ENCODE data around the gene ASCC1. TPM values are rescaled to one million over a fixed set of nuclear protein-coding genes. Genes with fewer than 3 reads are reported as not detected.
"Not testable (repeated sequence)": the region's sequence is repeated elsewhere in the genome, so short reads cannot be mapped to it uniquely, and the experiment has no call there.

Gene ASCC1
- total RNA-seq, 1 donor from 2014 or later = 33.9 TPM

GRCh38 chr10:72140850-72141249, 75.2 kb downstream of the ASCC1 start:
- no peak for TF ChIP-seq EZH2 (IDR thresholded peaks at IDR 0.05; ENCODE audit: insufficient read depth, low read length)
- no peak for TF ChIP-seq CTCF (IDR thresholded peaks at IDR 0.05; ENCODE audit: insufficient read depth, low read depth, low read length)
- no peaks in the 10 kb centered on the region for H4K20me1 ChIP-seq (ENCODE audit: insufficient read depth, low read length)
- FAIRE-seq = no peak
- H3K27ac ChIP-seq (ENCODE audit: low read depth, low read length) = no peak overlapping the region
- no peaks in the 10 kb centered on the region for H3K4me1 ChIP-seq (ENCODE audit: insufficient read depth, low read length)
- no peaks in the 10 kb centered on the region for H3K36me3 ChIP-seq (ENCODE audit: insufficient read depth, low read length)
- H3K4me3 ChIP-seq (ENCODE audit: insufficient read depth, low read depth, low read length) = no peak overlapping the region
- H3K27me3 Mint-ChIP-seq (ENCODE audit: low read depth, unreplicated experiment) = no peaks in the 10 kb centered on the region
- no peak overlapping the region for H3K4me2 ChIP-seq (ENCODE audit: low read length)
- H3K9me3 ChIP-seq (ENCODE audit: insufficient read depth, low read depth, low read length) = no peaks in the 10 kb centered on the region
- H3K36me3 Mint-ChIP-seq (ENCODE audit: low read depth, unreplicated experiment) = peaks cover 11% of the 10 kb centered on the region
- H3K9ac ChIP-seq (ENCODE audit: low read length) = no peak overlapping the region
- H3K4me3 Mint-ChIP-seq (ENCODE audit: unreplicated experiment) = no peak overlapping the region
- H3K27ac Mint-ChIP-seq (ENCODE audit: unreplicated experiment) = no peak overlapping the region
- H3K27me3 ChIP-seq (ENCODE audit: insufficient read depth, low read length) = no peaks in the 10 kb centered on the region
- peaks cover 14% of the 10 kb centered on the region for H3K4me1 Mint-ChIP-seq (ENCODE audit: low read depth, unreplicated experiment)
- no peak for DNase-seq (ENCODE audit: low read depth)
- H2AFZ ChIP-seq (ENCODE audit: low read depth, low read length) = no peak overlapping the region
- peaks cover 1% of the 10 kb centered on the region for H3K9me3 Mint-ChIP-seq (ENCODE audit: unreplicated experiment)
- H3K79me2 ChIP-seq (ENCODE audit: insufficient read depth, low read length) = no peaks in the 10 kb centered on the region

DNA sequence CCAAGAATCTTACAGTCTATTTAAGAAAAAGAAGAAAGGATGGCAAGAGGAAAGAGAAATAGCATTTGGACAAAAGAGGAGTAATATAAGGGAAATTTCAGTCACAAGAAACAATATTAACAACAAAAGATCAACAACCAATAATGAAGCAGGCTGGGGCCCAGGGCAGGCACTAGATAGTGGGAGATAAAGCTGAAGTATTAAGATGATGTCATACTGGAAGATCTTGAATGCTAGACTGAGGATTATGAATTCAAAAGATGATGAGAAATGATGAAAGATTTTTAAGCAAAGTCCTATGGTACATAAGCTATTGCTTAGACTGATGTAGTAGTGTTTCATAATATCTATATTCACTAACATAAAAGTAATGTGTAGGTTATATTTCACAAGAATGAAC, 75.9 kb downstream of the ASCC1 start:
- Histone ChIP-seq H3K27me3 (ENCODE audit: insufficient read depth, low read length) (no peaks in the 10 kb centered on the region), H3K79me2 (ENCODE audit: insufficient read depth, low read length) (no peaks in the 10 kb centered on the region), H3K27ac (ENCODE audit: low read depth, low read length) (no peak overlapping the region), H4K20me1 (ENCODE audit: insufficient read depth, low read length) (no peaks in the 10 kb centered on the region), H3K36me3 (ENCODE audit: insufficient read depth, low read length) (no peaks in the 10 kb centered on the region), H3K9me3 (ENCODE audit: insufficient read depth, low read depth, low read length) (no peaks in the 10 kb centered on the region), H3K4me1 (ENCODE audit: insufficient read depth, low read length) (no peaks in the 10 kb centered on the region), H3K9ac (ENCODE audit: low read length) (no peak overlapping the region), H2AFZ (ENCODE audit: low read depth, low read length) (no peak overlapping the region), H3K4me2 (ENCODE audit: low read length) (no peak overlapping the region), H3K4me3 (ENCODE audit: insufficient read depth, low read depth, low read length) (no peak overlapping the region)
- H3K4me1 Mint-ChIP-seq (ENCODE audit: low read depth, unreplicated experiment) = peaks cover 9% of the 10 kb centered on the region
- FAIRE-seq = no peak
- H3K9me3 Mint-ChIP-seq (ENCODE audit: unreplicated experiment) = peaks cover 1% of the 10 kb centered on the region
- peaks cover 17% of the 10 kb centered on the region for H3K36me3 Mint-ChIP-seq (ENCODE audit: low read depth, unreplicated experiment)
- no peak for TF ChIP-seq EZH2 (IDR thresholded peaks at IDR 0.05; ENCODE audit: insufficient read depth, low read length)
- TF ChIP-seq CTCF (IDR thresholded peaks at IDR 0.05; ENCODE audit: insufficient read depth, low read depth, low read length) = no peak
- no peaks in the 10 kb centered on the region for H3K27me3 Mint-ChIP-seq (ENCODE audit: low read depth, unreplicated experiment)
- H3K4me3 Mint-ChIP-seq (ENCODE audit: unreplicated experiment) = no peak overlapping the region
- DNase-seq (ENCODE audit: low read depth) = no peak
- no peak overlapping the region for H3K27ac Mint-ChIP-seq (ENCODE audit: unreplicated experiment)

- no peak for TF ChIP-seq CTCF (IDR thresholded peaks at IDR 0.05; ENCODE audit: insufficient read depth, low read depth, low read length)
- TF ChIP-seq EZH2 (IDR thresholded peaks at IDR 0.05; ENCODE audit: insufficient read depth, low read length) = no peak
- no peak for FAIRE-seq
- H3K27me3 Mint-ChIP-seq (ENCODE audit: low read depth, unreplicated experiment) = no peaks in the 10 kb centered on the region
These were observed 78.5 kb downstream of the ASCC1 start for GRCh38 chr10:72137583-72137982.

DNA sequence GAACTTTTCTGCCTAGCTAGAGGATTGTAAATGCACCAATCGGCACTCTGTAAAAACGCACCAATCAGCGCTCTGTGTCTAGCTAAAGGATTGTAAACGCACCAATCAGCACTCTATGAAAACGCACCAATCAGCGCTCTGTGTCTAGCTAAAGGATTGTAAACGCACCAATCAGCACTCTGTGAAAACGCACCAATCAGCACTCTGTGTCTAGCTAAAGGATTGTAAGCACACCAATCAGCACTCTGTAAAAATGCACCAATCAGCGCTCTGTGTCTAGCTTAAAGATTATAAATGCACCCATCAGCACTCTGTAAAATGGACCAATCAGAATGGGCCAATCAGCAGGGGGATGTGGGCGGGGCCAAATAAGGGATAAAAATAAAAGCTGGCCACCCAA, 79.9 kb downstream of the ASCC1 start:
- not testable (repeated sequence) for H3K27me3 Mint-ChIP-seq (ENCODE audit: low read depth, unreplicated experiment)

More at GRCh38 chr10:72137583-72137982, 78.5 kb downstream of the ASCC1 start:
- DNase-seq (ENCODE audit: low read depth) = no peak
- Histone ChIP-seq H3K36me3 (ENCODE audit: insufficient read depth, low read length) (no peaks in the 10 kb centered on the region), H3K4me3 (ENCODE audit: insufficient read depth, low read depth, low read length) (no peak overlapping the region), H2AFZ (ENCODE audit: low read depth, low read length) (no peak overlapping the region), H3K4me1 (ENCODE audit: insufficient read depth, low read length) (peaks cover 9% of the 10 kb centered on the region), H4K20me1 (ENCODE audit: insufficient read depth, low read length) (peaks cover 8% of the 10 kb centered on the region), H3K27ac (ENCODE audit: low read depth, low read length) (no peak overlapping the region), H3K79me2 (ENCODE audit: insufficient read depth, low read length) (no peaks in the 10 kb centered on the region), H3K27me3 (ENCODE audit: insufficient read depth, low read length) (no peaks in the 10 kb centered on the region), H3K4me2 (ENCODE audit: low read length) (no peak overlapping the region), H3K9ac (ENCODE audit: low read length) (no peak overlapping the region), H3K9me3 (ENCODE audit: insufficient read depth, low read depth, low read length) (no peaks in the 10 kb centered on the region)
- Mint-ChIP-seq H3K36me3 (ENCODE audit: low read depth, unreplicated experiment) (peaks cover 23% of the 10 kb centered on the region), H3K27ac (ENCODE audit: unreplicated experiment) (no peak overlapping the region), H3K4me1 (ENCODE audit: low read depth, unreplicated experiment) (peaks cover 23% of the 10 kb centered on the region), H3K4me3 (ENCODE audit: unreplicated experiment) (no peak overlapping the region), H3K9me3 (ENCODE audit: unreplicated experiment) (peaks cover 1% of the 10 kb centered on the region)

More for the DNA sequence above, 79.9 kb downstream of the ASCC1 start:
- not testable (repeated sequence) for H2AFZ ChIP-seq (ENCODE audit: low read depth, low read length); H4K20me1 ChIP-seq (ENCODE audit: insufficient read depth, low read length); FAIRE-seq; H3K27ac Mint-ChIP-seq (ENCODE audit: unreplicated experiment); H3K9me3 Mint-ChIP-seq (ENCODE audit: unreplicated experiment); H3K9ac ChIP-seq (ENCODE audit: low read length); H3K27ac ChIP-seq (ENCODE audit: low read depth, low read length); H3K4me3 ChIP-seq (ENCODE audit: insufficient read depth, low read depth, low read length); H3K4me1 ChIP-seq (ENCODE audit: insufficient read depth, low read length); DNase-seq (ENCODE audit: low read depth); H3K79me2 ChIP-seq (ENCODE audit: insufficient read depth, low read length); H3K4me3 Mint-ChIP-seq (ENCODE audit: unreplicated experiment); H3K4me2 ChIP-seq (ENCODE audit: low read length); H3K27me3 ChIP-seq (ENCODE audit: insufficient read depth, low read length); H3K36me3 ChIP-seq (ENCODE audit: insufficient read depth, low read length); H3K9me3 ChIP-seq (ENCODE audit: insufficient read depth, low read depth, low read length)
- peaks cover 23% of the 10 kb centered on the region for H3K4me1 Mint-ChIP-seq (ENCODE audit: low read depth, unreplicated experiment)
- peaks cover 23% of the 10 kb centered on the region for H3K36me3 Mint-ChIP-seq (ENCODE audit: low read depth, unreplicated experiment)
